HG02759 (cell line): ENCODE measurements around the gene BHLHE41.
A peak's percentile ranks its signal among the peaks of the same experiment; 100 is the strongest.

ENCODE experiments used
- ATAC-seq: cut with Tn5 transposase; IDR thresholded peaks from one replicate; pipeline ENCODE4 v1.9.1; 2021; ENCODE audit warnings: mild to moderate bottlenecking, moderate library complexity; ENCODE audit not compliant: unreplicated experiment

The BHLHE41 gene

GRCh38 chr12:26114720-26115401, 10.0 kb downstream of the BHLHE41 start:
- no peak for ATAC-seq

- peak; percentile 89 for ATAC-seq
Observed at GRCh38 chr12:26113853-26114719, 10.8 kb downstream of the BHLHE41 start.

GRCh38 chr12:26113181-26113654, 11.6 kb downstream of the BHLHE41 start:
- no peak for ATAC-seq

GRCh38 chr12:26112703-26113147, 12.1 kb downstream of the BHLHE41 start:
- ATAC-seq, result no peak

- ATAC-seq, result no peak
Observed at GRCh38 chr12:26112232-26112631, 12.6 kb downstream of the BHLHE41 start.

- ATAC-seq, result no peak
Observed at GRCh38 chr12:26109343-26109881, 15.4 kb downstream of the BHLHE41 start.

GRCh38 chr12:26108915-26109314, 15.9 kb downstream of the BHLHE41 start:
- no peak for ATAC-seq

- ATAC-seq, result no peak
Observed at GRCh38 chr12:26106347-26106746, 18.5 kb downstream of the BHLHE41 start.

GRCh38 chr12:26102953-26103352, 21.9 kb downstream of the BHLHE41 start:
- ATAC-seq, result no peak

- ATAC-seq, result no peak
Observed at GRCh38 chr12:26101763-26102162, 23.1 kb downstream of the BHLHE41 start.

- ATAC-seq, result no peak
Observed at GRCh38 chr12:26101350-26101734, 23.5 kb downstream of the BHLHE41 start.

GRCh38 chr12:26100666-26101349, 24.0 kb downstream of the BHLHE41 start:
- ATAC-seq, result no peak

- peak; percentile 79 for ATAC-seq
Observed at GRCh38 chr12:26097046-26097878, 27.6 kb downstream of the BHLHE41 start.

- ATAC-seq, result no peak
Observed at GRCh38 chr12:26096036-26096435, 28.8 kb downstream of the BHLHE41 start.

- ATAC-seq, result no peak
Observed at GRCh38 chr12:26095186-26095585, 29.7 kb downstream of the BHLHE41 start.

- ATAC-seq, result no peak
Observed at GRCh38 chr12:26092346-26093105, 32.3 kb downstream of the BHLHE41 start.

GRCh38 chr12:26091822-26092221, 33.0 kb downstream of the BHLHE41 start:
- ATAC-seq, result no peak

GRCh38 chr12:26090836-26091510, 33.9 kb downstream of the BHLHE41 start:
- ATAC-seq, result no peak

GRCh38 chr12:26088998-26089397, 35.8 kb downstream of the BHLHE41 start:
- peak; percentile 99 for ATAC-seq
